Subcutaneous abdominal adipose tissue (tissue), 5 donors: ENCODE data around the gene ADCY7.

ENCODE experiments used
- H3K27ac ChIP-seq: one replicate; pipeline ENCODE4 v1.7.0; 2013; ENCODE audit warnings: low read depth, mild to moderate bottlenecking, inconsistent platforms, low read length, moderate library complexity
- H3K27me3 ChIP-seq, 5 donors: one replicate each; pipeline ENCODE4 v1.7.0; 2013; ENCODE audit warnings: low read length in 5 of 5, inconsistent platforms in 1 of 5; ENCODE audit not compliant: control insufficient read depth in 5 of 5, insufficient read depth in 4 of 5
- H3K36me3 ChIP-seq, 5 donors: one replicate each; pipeline ENCODE4 v1.7.0; 2013; ENCODE audit warnings: low read length in 5 of 5; ENCODE audit not compliant: control insufficient read depth in 5 of 5, insufficient read depth in 5 of 5
- H3K4me1 ChIP-seq, 5 donors: one replicate each; pipeline ENCODE4 v1.7.0; 2013; ENCODE audit warnings: low read length in 5 of 5, mild to moderate bottlenecking in 3 of 5, moderate library complexity in 1 of 5; ENCODE audit not compliant: control insufficient read depth in 5 of 5, insufficient read depth in 5 of 5
- H3K4me3 ChIP-seq, 5 donors: one replicate each; pipeline ENCODE4 v1.7.0; 2013; ENCODE audit warnings: low read length in 5 of 5, low read depth in 1 of 5
- H3K9ac ChIP-seq, 5 donors: one replicate each; pipeline ENCODE4 v1.7.0; 2013; ENCODE audit warnings: low read length in 5 of 5, mild to moderate bottlenecking in 4 of 5, moderate library complexity in 3 of 5
- H3K9me3 ChIP-seq, 5 donors: one replicate each; pipeline ENCODE4 v1.7.0; 2013; ENCODE audit warnings: low read length in 5 of 5; ENCODE audit not compliant: control insufficient read depth in 5 of 5
- donor health status: healthy.
- donor health status: healthy.
- donor health status: healthy.
- donor health status: healthy.
- donor health status: healthy.

The ADCY7 gene

DNA sequence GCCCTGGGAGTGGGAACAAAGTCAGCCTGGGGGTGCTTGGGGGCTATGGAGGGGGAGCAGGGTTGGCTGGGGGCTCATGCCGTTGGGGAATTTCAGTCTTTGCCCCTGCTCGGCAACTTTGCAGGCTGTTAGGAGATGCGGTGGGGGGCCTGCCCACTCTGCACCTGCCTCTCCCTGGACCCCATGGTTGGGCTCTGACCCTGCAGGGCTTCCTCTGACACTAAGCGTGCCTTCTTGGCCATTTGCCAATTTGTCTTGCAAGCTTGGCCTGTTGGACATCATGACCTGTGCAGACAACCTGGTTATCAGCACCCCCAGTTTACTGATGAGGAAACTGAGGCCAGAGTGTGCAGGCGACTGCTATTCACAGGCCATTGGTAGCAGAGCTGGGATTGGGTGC is 14.6 kb downstream of the ADCY7 start:
- H3K9ac ChIP-seq: peak overlapping the region in 1 of 5 donors; percentile 31
- peaks cover 9 to 78% (median 56%) of the 10 kb centered on the region in 5 donors for H3K4me1 ChIP-seq
- no peak overlapping the region for H3K27ac ChIP-seq

GRCh38 chr16:50281391-50282009 is 15.1 kb downstream of the ADCY7 start:
- Histone ChIP-seq H3K9me3 (peaks cover 0 to 2% (median 0%) of the 10 kb centered on the region in 5 donors), H3K9ac (peak overlapping the region in 4 of 5 donors; percentile 23 to 46 (median 29)), H3K27ac (peak overlapping the region; percentile 50), H3K4me1 (peaks cover 9 to 74% (median 54%) of the 10 kb centered on the region in 5 donors), H3K4me3 (peak overlapping the region in 2 of 5 donors; percentile 9 to 42), H3K27me3 (no peaks in the 10 kb centered on the region), H3K36me3 (peaks cover 0 to under 1% (median 0%) of the 10 kb centered on the region in 5 donors)

More for the DNA sequence above, 14.6 kb downstream of the ADCY7 start:
- no peaks in the 10 kb centered on the region for H3K9me3 ChIP-seq
- peak overlapping the region in 1 of 5 donors; percentile 42 for H3K4me3 ChIP-seq
- H3K27me3 ChIP-seq: no peaks in the 10 kb centered on the region
- no peaks in the 10 kb centered on the region for H3K36me3 ChIP-seq

DNA sequence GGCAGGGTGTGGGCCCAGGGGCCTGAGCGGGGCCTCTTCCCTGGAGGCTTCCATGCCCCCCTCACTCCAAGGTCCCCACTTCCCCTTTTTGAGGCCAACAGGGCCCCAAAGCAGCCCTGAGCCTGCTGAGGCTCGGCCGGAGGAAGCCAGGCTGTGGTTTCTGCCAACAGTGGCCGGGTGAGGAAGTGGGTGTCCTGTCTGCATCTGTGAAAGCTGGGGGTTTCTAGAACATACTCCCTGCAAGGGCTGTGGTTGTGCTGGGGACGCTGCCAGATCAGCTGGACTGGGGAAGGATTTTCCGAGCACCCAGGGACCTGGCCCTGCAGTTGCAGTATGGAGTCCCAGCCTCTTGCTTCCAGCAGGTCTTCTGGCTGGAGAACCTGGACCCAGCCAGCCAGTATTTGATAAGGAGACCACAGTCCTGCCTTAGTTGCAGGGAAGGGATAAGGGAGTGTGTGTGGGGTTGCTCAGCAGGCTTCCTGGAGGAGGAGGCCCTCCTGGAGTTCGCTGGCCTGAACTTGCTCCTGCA is 15.7 kb downstream of the ADCY7 start:
- peaks cover 0 to 5% (median 0%) of the 10 kb centered on the region in 5 donors for H3K9me3 ChIP-seq
- H3K27me3 ChIP-seq: no peaks in the 10 kb centered on the region
- peaks cover 9 to 72% (median 54%) of the 10 kb centered on the region in 5 donors for H3K4me1 ChIP-seq
- H3K27ac ChIP-seq: peak overlapping the region; percentile 54
- H3K9ac ChIP-seq: peak overlapping the region in 4 of 5 donors; percentile 23 to 46 (median 29)
- peaks cover 0 to 4% (median 0%) of the 10 kb centered on the region in 5 donors for H3K36me3 ChIP-seq
- H3K4me3 ChIP-seq: peak overlapping the region in 3 of 5 donors; percentile 9 to 42 (median 11)

- peak overlapping the region; percentile 54 for H3K27ac ChIP-seq
- H3K9ac ChIP-seq: peak overlapping the region in 1 of 5 donors; percentile 8
Measured at GRCh38 chr16:50282955-50283631, 16.7 kb downstream of the ADCY7 start.

DNA sequence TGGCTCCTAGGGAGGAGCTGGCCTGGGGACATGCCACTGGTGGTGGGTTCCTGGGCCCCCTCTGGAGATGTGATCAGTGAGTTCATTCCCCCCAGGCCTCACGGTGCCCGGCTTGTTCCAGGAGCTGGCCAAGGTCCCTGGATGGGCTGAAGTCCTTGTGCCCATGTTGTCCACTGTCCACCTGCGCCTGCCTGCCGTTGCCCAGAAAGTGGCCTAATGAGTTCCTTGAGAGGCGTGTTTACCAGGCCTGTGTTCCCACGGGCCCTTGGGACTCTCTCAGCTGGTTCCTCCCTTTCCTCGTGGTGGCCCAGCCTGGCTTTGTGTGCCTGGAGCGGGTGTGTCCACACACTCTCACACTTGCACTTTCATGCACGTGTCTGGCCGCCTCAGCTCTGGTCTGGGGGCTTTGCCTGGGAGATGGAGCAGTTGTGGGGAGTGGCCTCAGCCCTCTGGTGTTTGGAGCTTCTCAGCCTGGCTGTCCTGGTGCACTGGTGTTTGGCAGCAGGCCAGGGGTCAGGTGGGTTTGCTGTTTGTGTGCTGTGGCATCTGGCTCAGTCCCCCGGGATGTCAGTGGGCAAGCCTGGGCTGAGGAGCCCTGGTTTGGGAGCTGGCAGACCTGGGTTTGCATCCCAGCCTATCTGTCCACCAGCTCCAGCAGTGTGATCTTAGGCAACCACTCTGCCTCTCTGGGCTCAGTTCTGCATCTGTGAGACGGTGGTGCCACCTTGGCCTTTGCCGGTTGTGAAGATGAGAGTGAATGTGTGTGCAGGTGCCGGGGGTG is 18.0 kb downstream of the ADCY7 start:
- Histone ChIP-seq H3K4me3 (peak overlapping the region in 1 of 5 donors; percentile 0), H3K4me1 (peaks cover 9 to 63% (median 52%) of the 10 kb centered on the region in 5 donors), H3K36me3 (peaks cover 0 to 7% (median 5%) of the 10 kb centered on the region in 5 donors), H3K9me3 (peaks cover 0 to 5% (median 0%) of the 10 kb centered on the region in 5 donors), H3K27ac (no peak overlapping the region), H3K27me3 (no peaks in the 10 kb centered on the region), H3K9ac (peak overlapping the region in 1 of 5 donors; percentile 31)

More at GRCh38 chr16:50282955-50283631, 16.7 kb downstream of the ADCY7 start:
- Histone ChIP-seq H3K4me3 (peak overlapping the region in 1 of 5 donors; percentile 32), H3K27me3 (no peaks in the 10 kb centered on the region), H3K36me3 (peaks cover 0 to 5% (median 4%) of the 10 kb centered on the region in 5 donors), H3K9me3 (peaks cover 0 to 5% (median 0%) of the 10 kb centered on the region in 5 donors), H3K4me1 (peaks cover 9 to 72% (median 54%) of the 10 kb centered on the region in 5 donors)

- peaks cover 9 to 56% (median 47%) of the 10 kb centered on the region in 5 donors for H3K4me1 ChIP-seq
- H3K27me3 ChIP-seq: no peaks in the 10 kb centered on the region
- H3K9ac ChIP-seq: no peak overlapping the region
- H3K9me3 ChIP-seq: peaks cover 0 to 5% (median 0%) of the 10 kb centered on the region in 5 donors
- H3K27ac ChIP-seq: no peak overlapping the region
- H3K4me3 ChIP-seq: no peak overlapping the region
- peaks cover 0 to 16% (median 7%) of the 10 kb centered on the region in 5 donors for H3K36me3 ChIP-seq
Measured at GRCh38 chr16:50285406-50286003, 19.2 kb downstream of the ADCY7 start.

DNA sequence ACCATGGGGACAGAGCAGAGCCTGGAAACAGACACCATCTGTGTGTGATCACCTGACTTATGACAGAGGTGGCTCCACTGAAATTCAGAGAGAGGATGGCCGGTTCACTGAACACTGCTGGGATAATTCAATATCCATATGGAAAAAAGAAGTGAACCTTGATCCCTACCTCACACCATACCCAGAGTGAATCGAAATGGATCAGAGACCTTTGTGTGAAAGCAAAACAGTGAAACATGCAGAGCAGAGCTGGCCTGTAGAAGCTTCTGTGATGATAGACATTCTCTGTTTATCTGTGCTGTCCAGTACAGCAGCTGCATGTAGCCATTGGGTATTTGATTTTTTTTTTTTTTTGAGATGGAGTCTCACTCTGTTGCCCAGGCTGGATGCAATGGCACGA is 20.3 kb downstream of the ADCY7 start:
- Histone ChIP-seq H3K36me3 (peaks cover 0 to 26% (median 14%) of the 10 kb centered on the region in 5 donors), H3K27me3 (no peaks in the 10 kb centered on the region)

GRCh38 chr16:50288026-50288425 is 21.7 kb downstream of the ADCY7 start:
- H3K4me1 ChIP-seq: peaks cover 9 to 31% (median 27%) of the 10 kb centered on the region in 5 donors

More for the DNA sequence above, 20.3 kb downstream of the ADCY7 start:
- Histone ChIP-seq H3K4me1 (peaks cover 9 to 44% (median 41%) of the 10 kb centered on the region in 5 donors), H3K4me3 (no peak overlapping the region), H3K9ac (no peak overlapping the region), H3K9me3 (peaks cover 0 to 5% (median 0%) of the 10 kb centered on the region in 5 donors), H3K27ac (no peak overlapping the region)

DNA sequence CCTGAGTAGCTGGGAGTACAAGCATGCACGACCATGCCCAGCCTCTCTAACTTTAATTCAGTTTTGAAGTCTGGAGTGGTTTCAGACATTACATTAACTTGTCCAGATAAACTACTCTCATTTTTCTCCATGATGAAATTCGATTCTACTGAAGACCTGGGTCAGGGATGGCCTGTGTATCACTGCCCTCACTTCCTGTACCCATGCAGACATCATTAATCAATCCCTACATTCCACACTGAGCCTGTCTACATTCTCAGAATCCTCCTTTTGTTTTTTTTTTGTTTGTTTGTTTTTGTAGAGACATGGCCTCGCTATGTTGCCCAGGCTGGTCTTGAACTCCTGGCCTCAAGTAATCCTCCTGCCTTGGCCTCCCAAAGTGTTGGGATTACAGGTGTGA is 22.6 kb downstream of the ADCY7 start:
- H3K9ac ChIP-seq: no peak overlapping the region
- no peaks in the 10 kb centered on the region for H3K27me3 ChIP-seq
- no peak overlapping the region for H3K27ac ChIP-seq
- peaks cover 6 to 22% (median 18%) of the 10 kb centered on the region in 5 donors for H3K4me1 ChIP-seq
- H3K9me3 ChIP-seq: peaks cover 0 to 5% (median 0%) of the 10 kb centered on the region in 5 donors
- H3K4me3 ChIP-seq: no peak overlapping the region
- H3K36me3 ChIP-seq: peaks cover 0 to 48% (median 22%) of the 10 kb centered on the region in 5 donors

More at GRCh38 chr16:50288026-50288425, 21.7 kb downstream of the ADCY7 start:
- H3K27me3 ChIP-seq: no peaks in the 10 kb centered on the region
- H3K9ac ChIP-seq: no peak overlapping the region
- H3K9me3 ChIP-seq: peaks cover 0 to 5% (median 0%) of the 10 kb centered on the region in 5 donors
- peaks cover 0 to 39% (median 19%) of the 10 kb centered on the region in 5 donors for H3K36me3 ChIP-seq
- no peak overlapping the region for H3K27ac ChIP-seq
- no peak overlapping the region for H3K4me3 ChIP-seq
